Measurements from ENCODE around the gene FAM234B.

- TF ChIP-seq, protein P1, sequence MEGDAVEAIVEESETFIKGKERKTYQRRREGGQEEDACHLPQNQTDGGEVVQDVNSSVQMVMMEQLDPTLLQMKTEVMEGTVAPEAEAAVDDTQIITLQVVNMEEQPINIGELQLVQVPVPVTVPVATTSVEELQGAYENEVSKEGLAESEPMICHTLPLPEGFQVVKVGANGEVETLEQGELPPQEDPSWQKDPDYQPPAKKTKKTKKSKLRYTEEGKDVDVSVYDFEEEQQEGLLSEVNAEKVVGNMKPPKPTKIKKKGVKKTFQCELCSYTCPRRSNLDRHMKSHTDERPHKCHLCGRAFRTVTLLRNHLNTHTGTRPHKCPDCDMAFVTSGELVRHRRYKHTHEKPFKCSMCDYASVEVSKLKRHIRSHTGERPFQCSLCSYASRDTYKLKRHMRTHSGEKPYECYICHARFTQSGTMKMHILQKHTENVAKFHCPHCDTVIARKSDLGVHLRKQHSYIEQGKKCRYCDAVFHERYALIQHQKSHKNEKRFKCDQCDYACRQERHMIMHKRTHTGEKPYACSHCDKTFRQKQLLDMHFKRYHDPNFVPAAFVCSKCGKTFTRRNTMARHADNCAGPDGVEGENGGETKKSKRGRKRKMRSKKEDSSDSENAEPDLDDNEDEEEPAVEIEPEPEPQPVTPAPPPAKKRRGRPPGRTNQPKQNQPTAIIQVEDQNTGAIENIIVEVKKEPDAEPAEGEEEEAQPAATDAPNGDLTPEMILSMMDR (IDR thresholded peaks at IDR 0.05; ENCODE audit: insufficient read depth, low read length, poor library complexity, severe bottlenecking) = no peak
- no peak for TF ChIP-seq EZH2phosphoT487 (conservative IDR thresholded peaks at IDR 0.05; ENCODE audit: low read length)
Observed at GRCh38 chr12:13093191-13093847, 49.1 kb downstream of the FAM234B start.

All from SU-DHL-6 (cell line).